Myocyte (in vitro differentiated cells): Measurements from ENCODE around the gene C12orf43. TPM values are rescaled to one million over a fixed set of nuclear protein-coding genes. Genes with fewer than 3 reads are reported as not detected.

Source experiments
- DNase-seq: peaks from one replicate; pipeline ENCODE4 v3.0.0-alpha.2; 2012; ENCODE audit warnings: low read depth
- total RNA-seq: library from RNA; depleted of rRNA; stranded (reverse); fragments of >200 nt; gene quantifications from 2 replicates; pipeline ENCODE4 v1.2.3, GENCODE V29; 2014

C12orf43 gene
- total RNA-seq, 1 donor from 2014 or later = 9.8 TPM

- peak; percentile 12 for DNase-seq
Observed at GRCh38 chr12:120999191-121000120, 16.8 kb downstream of the C12orf43 start.

- DNase-seq = no peak
Observed at GRCh38 chr12:120998435-120998834, 17.9 kb downstream of the C12orf43 start.

GRCh38 chr12:120997448-120997847 lies 18.8 kb downstream of the C12orf43 start:
- DNase-seq = no peak

- no peak for DNase-seq
Observed at GRCh38 chr12:120996133-120996746, 20.0 kb downstream of the C12orf43 start.

- DNase-seq = no peak
Observed at GRCh38 chr12:120994589-120995337, 21.5 kb downstream of the C12orf43 start.

GRCh38 chr12:120994059-120994458 lies 22.2 kb downstream of the C12orf43 start:
- DNase-seq = no peak

GRCh38 chr12:120993496-120993895 lies 22.8 kb downstream of the C12orf43 start:
- DNase-seq = no peak

GRCh38 chr12:120992989-120993388 lies 23.3 kb downstream of the C12orf43 start:
- no peak for DNase-seq

GRCh38 chr12:120991965-120992364 lies 24.3 kb downstream of the C12orf43 start:
- no peak for DNase-seq

GRCh38 chr12:120990487-120991055 lies 25.7 kb downstream of the C12orf43 start:
- DNase-seq = no peak

- no peak for DNase-seq
Observed at GRCh38 chr12:120989687-120990086, 26.6 kb downstream of the C12orf43 start.

- DNase-seq = no peak
Observed at GRCh38 chr12:120988658-120989057, 27.6 kb downstream of the C12orf43 start.

GRCh38 chr12:120988234-120988633 lies 28.1 kb downstream of the C12orf43 start:
- DNase-seq = no peak

- DNase-seq = no peak
Observed at GRCh38 chr12:120984351-120984898, 31.9 kb downstream of the C12orf43 start.

GRCh38 chr12:120983759-120984158 lies 32.5 kb downstream of the C12orf43 start:
- DNase-seq = no peak

GRCh38 chr12:120982659-120983058 lies 33.6 kb downstream of the C12orf43 start:
- no peak for DNase-seq

GRCh38 chr12:120981407-120981941 lies 34.8 kb downstream of the C12orf43 start:
- DNase-seq = no peak

- no peak for DNase-seq
Observed at GRCh38 chr12:120980800-120981368, 35.4 kb downstream of the C12orf43 start.

- no peak for DNase-seq
Observed at GRCh38 chr12:120979862-120980696, 36.2 kb downstream of the C12orf43 start.
